SIG-M5 treated with dmso at 0.1 percent for 504 hours (cell line): ENCODE measurements around the gene TBX2.

Source experiments
- DNase-seq: peaks from one replicate; lab custom pipeline; 2025; ENCODE audit not compliant: unreplicated experiment; lab: John Stamatoyannopoulos, UW

TBX2 gene

GRCh38 chr17:61452301-61453290 is 53.0 kb downstream of the TBX2 start, which contains the start of gene TBX4:
TBX4 (plus strand) TSS chr17:61452422; CDS start chr17:61456491, 4,069 bp downstream.
- DNase-seq = no peak

GRCh38 chr17:61453566-61454380 is 54.1 kb downstream of the TBX2 start:
- DNase-seq = no peak

GRCh38 chr17:61454381-61455323 is 55.0 kb downstream of the TBX2 start:
- no peak for DNase-seq

- DNase-seq = no peak
These were observed 55.8 kb downstream of the TBX2 start for GRCh38 chr17:61455324-61456060.

GRCh38 chr17:61456061-61456681 is 56.5 kb downstream of the TBX2 start:
- DNase-seq = no peak

- no peak for DNase-seq
These were observed 57.1 kb downstream of the TBX2 start for GRCh38 chr17:61456688-61457225.

GRCh38 chr17:61457226-61457983 is 57.8 kb downstream of the TBX2 start:
- DNase-seq = no peak

- no peak for DNase-seq
These were observed 58.4 kb downstream of the TBX2 start for GRCh38 chr17:61458000-61458399.

GRCh38 chr17:61458421-61459141 is 58.9 kb downstream of the TBX2 start:
- no peak for DNase-seq
